ENCODE measurements around the gene GPR84. TPM values are rescaled to one million over a fixed set of nuclear protein-coding genes. Genes with fewer than 3 reads are reported as not detected.

Gene GPR84
- total and polyA plus RNA-seq, 2 of the 13 experiments (the other 11 are each of a cell fraction or from before 2014, with no cell fraction given) = not detected

- TF ChIP-seq RBFOX2 (IDR thresholded peaks at IDR 0.05; ENCODE audit: low read depth, low read length) = 0 out of 2 replicates have a peak, but pooled peaks have one; percentile 36
- TF ChIP-seq ZNF256 (CRISPR knock-in tag; conservative IDR thresholded peaks at IDR 0.05) = no peak
- no peak for TF ChIP-seq DMAP1 (CRISPR knock-in tag; IDR thresholded peaks at IDR 0.05)
- no peak for TF ChIP-seq MAFK (conservative IDR thresholded peaks at IDR 0.05 in 1 of 2, IDR thresholded peaks at IDR 0.05 in 1 of 2; ENCODE audit: low read length in 2 of 2)
- no peak for TF ChIP-seq ZNF646 (CRISPR knock-in tag; IDR thresholded peaks at IDR 0.05)
- no peak for TF ChIP-seq ZNF782 (CRISPR knock-in tag; IDR thresholded peaks at IDR 0.05; ENCODE audit: borderline replicate concordance)
- no peak for TF ChIP-seq FOXK2 (IDR thresholded peaks at IDR 0.05)
- no peak for TF ChIP-seq PHF8 (CRISPR knock-in tag; IDR thresholded peaks at IDR 0.05)
- no peak for TF ChIP-seq FOXM1 (CRISPR knock-in tag; IDR thresholded peaks at IDR 0.05)
- no peak for TF ChIP-seq ZBTB40 (IDR thresholded peaks at IDR 0.05)
- TF ChIP-seq ZBTB40 (CRISPR knock-in tag; IDR thresholded peaks at IDR 0.05) = no peak
- TF ChIP-seq SYNCRIP (IDR thresholded peaks at IDR 0.05; ENCODE audit: insufficient read depth, low read depth, low read length) = no peak
- 0 out of 2 replicates have a peak, but pooled peaks have one; percentile 48 for TF ChIP-seq HMG20B (CRISPR knock-in tag; conservative IDR thresholded peaks at IDR 0.05)
- no peak for TF ChIP-seq SP4 (CRISPR knock-in tag; IDR thresholded peaks at IDR 0.05)
- TF ChIP-seq ZNF232 (CRISPR knock-in tag; IDR thresholded peaks at IDR 0.05; ENCODE audit: borderline replicate concordance) = no peak
Measured at GRCh38 chr12:54328595-54329337, 35.5 kb downstream of the GPR84 start (continued).
